HG03045 (cell line): Measurements from ENCODE around the gene LITAFD.

Experiments
- ATAC-seq: cut with Tn5 transposase; IDR thresholded peaks from one replicate; pipeline ENCODE4 v1.9.1; 2021; ENCODE audit warnings: mild to moderate bottlenecking, moderate library complexity; ENCODE audit not compliant: unreplicated experiment

The LITAFD gene

DNA sequence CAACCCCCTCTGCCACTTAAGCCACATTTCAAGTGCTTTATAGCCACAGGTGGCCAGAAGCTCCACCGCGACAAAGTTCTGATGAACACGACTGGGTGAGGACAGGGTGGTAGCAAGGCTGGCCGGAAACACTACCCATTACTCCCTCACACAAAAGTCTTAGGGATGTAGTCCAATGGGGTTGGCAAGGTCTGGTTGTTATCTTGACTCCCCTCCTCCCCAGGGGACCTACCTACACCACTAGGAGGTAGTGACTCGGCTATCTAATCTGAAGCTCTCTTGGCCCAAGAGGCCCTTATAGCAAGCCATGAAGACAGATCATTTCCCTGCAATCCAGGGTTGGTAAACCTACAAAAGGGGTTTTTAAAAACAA lies 8.4 kb downstream of the LITAFD start:
- no peak for ATAC-seq

DNA sequence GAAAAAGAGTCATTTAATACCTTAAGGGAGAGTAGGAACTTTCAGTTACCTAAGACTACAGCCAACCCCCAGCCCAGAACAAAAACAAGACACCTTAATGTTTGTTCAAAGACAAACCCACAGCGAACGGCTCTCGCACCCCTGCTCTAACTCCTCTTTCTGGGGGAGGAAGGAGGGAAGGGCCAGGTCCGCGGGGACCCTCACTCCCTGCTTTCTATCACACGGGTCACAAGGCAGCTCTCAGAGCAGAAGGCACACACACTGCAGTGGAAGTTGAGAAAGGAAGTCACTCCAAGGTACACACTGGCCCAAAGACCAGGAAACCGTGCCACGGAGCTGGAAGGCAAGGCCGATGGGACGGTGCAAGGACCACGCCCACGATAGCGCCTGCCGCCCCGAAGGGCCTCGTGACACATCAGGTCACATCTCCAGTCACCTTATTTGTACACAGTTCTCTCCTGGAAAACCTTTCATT lies 10.0 kb downstream of the LITAFD start:
- ATAC-seq, result peak; percentile 29

GRCh38 chr16:8893426-8893825 lies 11.3 kb downstream of the LITAFD start:
- no peak for ATAC-seq

DNA sequence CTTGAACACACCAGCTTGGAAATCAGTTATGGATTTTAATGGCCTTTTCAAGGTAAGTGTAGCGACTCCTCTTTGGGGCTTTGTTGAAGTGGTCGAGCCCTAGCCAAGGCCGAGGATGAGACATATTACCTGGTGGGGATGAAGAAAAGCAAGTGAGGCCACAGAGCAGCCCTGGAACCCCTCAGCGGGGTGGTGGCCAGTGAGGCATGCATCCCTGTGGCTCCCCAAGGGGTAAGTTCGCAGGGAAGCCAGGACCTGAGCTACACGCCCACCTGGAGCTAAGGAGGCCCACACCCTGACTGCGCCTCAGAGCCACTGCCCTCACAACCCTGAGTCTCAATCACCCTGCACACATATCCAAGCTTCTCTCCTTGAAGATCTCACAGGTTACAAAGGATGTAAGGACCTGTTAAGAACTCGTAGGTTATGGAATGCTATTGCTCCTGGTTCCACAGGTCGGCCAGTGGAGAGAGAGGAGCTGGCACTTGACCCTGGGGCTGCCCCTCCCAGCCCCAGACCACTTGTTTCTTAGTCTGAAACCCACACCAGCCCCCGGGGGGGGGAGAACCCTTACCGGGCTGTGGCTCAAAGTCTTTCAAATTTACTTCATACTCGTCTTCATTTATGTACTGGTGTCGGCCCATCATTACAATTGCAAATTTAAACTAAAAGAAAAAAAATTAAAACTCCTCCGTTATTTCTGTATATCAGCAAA lies 12.0 kb downstream of the LITAFD start:
- ATAC-seq, result no peak

GRCh38 chr16:8894736-8895334 lies 12.7 kb downstream of the LITAFD start:
- ATAC-seq, result no peak

DNA sequence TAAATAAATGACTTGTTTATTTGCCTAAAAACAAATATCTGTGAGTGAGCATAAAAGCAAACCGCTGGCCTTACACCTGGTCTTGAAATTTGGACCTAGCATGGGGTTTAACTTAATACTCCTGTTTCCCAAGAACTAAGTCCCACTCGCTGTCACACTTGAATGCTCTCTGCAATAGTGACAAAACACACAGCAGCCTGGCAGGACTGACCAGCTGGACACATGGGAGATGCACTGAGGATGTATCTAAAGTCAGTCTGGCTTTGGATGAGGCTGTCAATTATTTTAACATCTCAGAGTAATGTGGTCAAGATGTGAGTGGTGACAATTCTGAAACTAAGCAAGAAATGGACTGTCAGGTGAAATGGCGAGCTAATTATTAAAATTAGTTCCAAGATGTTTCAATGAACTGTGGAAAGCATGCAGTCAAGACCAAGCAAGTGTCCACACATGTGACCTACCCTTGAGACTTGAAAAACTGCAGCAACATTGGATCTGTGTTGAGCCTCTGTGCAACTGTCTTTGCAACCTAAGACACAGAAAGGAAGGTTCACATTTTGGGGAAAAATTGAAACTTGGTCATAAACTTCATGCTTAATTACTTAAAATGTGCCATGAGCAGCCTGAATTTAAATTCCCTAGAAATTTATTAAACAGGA lies 16.6 kb downstream of the LITAFD start:
- ATAC-seq, result no peak

GRCh38 chr16:8899709-8900317 lies 17.7 kb downstream of the LITAFD start:
- ATAC-seq, result no peak

- no peak for ATAC-seq
Measured at GRCh38 chr16:8900343-8900742, 18.2 kb downstream of the LITAFD start.

DNA sequence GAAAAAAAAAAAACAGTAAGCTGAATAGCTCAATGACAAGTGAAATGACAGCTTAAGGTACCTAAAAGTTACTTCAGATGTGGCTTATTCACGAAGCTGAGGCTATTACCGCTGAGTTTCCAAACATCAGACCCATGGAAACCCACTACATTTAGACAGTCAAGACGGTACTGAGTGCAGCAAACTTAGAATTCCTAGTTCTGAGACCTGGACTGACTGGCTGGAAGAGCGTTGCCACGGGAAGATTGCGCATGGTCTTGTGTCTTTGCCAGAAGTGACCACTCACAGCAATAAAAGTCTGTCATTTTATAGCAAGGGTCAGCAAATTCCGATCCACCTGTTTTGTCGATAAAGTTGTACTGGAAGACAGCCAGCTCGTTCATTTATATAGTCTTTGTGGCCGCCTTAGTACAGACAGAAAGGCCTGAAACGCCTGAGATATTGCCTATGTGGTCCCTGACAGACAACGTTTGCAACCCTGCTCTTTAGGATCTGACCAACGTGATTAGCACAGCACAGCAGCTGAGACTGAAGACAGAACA lies 19.2 kb downstream of the LITAFD start:
- ATAC-seq, result no peak

DNA sequence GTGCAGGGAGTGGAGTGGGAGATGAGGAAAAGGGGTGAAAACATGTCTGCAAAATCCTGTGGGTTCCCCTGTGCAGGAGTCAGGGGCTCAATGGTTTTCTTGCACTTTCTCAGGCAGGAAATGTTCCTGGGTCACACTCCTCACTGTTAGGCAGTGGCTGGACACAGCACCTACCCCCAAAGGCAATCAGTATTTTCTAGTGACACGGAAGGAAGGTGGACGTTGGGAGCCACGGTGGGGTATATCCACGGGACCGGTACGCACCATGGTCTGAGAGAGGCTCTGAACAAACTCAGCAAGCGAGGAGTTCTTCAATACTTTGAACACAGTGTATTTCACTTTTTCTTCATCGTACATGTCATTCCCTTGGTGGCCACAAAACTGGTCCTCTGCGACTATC lies 20.9 kb downstream of the LITAFD start:
- ATAC-seq, result no peak

- ATAC-seq, result no peak
Measured at GRCh38 chr16:8904018-8904430, 21.9 kb downstream of the LITAFD start.

DNA sequence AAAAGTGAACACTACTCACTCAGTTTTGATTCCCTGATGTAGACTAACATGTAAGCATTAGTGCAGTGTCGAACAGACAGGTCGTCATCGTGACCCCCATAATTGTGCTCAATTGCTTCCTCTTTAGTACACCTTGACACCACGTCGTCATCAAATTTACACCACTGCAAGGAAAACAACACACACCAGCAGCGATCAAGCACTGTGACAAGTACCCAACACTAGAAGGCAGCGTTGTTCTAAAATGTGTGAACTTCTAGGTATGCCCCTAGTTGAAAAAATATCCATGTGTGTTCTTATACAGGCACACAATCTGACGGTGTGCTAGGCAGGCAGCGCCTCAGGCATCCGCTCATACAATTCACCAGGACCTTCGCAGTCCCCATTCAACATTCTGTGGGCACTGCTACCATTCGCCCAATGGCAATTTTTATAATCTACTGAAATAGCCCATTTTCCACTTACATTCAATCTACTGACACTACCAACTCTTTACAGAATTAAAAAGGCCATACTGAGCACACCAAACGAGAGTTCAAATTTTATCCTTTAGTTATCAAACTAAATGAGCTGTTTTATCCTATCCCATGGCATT lies 23.1 kb downstream of the LITAFD start:
- no peak for ATAC-seq

GRCh38 chr16:8905795-8906591 lies 23.8 kb downstream of the LITAFD start:
- no peak for ATAC-seq

GRCh38 chr16:8907096-8907495 lies 24.9 kb downstream of the LITAFD start:
- ATAC-seq, result no peak

DNA sequence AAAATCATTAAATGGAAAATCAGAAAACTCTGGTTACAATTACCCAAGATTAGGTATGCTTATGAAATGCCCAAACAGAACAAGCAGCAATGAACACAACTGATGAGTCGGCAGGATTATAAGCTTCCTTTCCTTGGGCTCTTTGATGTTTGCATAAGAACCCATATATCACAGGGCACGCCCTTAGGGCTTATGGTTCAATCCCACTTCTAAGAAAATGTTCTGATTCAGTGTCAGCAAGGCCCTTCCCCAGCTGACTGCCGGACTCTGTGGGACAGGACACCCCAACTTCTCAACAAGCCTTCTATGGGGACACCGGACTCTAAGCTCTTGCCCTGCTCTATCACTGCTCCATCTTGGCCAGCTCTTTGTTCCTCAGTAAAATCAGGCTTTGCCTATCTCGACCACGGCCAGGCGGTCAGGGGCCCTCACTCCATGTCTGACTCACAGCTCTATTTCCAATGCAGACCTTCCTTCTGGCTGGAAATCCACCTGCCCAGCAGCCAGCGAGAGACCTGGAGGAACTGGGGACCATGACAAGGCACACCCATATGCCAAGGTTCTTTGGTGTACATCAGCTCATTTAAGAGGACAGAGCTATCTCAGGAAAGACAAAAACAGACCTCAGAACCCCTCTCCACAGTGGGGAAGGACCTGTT lies 26.8 kb downstream of the LITAFD start:
- ATAC-seq, result no peak

GRCh38 chr16:8910811-8911210 lies 28.7 kb downstream of the LITAFD start:
- ATAC-seq, result no peak

- ATAC-seq, result no peak
Measured at GRCh38 chr16:8912793-8913192, 30.6 kb downstream of the LITAFD start.

DNA sequence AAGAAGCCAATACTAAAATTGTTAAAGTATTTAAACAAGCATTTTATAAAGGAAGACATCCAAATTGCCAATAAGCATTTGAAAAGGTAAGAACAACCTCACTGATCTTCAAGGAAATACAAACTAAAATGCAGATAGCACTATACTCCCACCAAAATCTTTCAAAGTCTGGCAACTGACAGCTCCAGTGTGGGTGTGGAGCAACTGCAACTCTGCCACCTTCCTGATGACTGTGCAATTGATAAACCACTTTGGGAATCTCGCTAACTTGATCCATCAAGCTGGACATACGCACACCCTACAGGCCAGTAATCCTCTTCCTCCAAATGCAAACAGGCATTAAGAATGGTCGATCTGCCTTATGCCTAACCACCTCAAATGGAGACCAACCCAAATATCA lies 31.9 kb downstream of the LITAFD start:
- ATAC-seq, result no peak

DNA sequence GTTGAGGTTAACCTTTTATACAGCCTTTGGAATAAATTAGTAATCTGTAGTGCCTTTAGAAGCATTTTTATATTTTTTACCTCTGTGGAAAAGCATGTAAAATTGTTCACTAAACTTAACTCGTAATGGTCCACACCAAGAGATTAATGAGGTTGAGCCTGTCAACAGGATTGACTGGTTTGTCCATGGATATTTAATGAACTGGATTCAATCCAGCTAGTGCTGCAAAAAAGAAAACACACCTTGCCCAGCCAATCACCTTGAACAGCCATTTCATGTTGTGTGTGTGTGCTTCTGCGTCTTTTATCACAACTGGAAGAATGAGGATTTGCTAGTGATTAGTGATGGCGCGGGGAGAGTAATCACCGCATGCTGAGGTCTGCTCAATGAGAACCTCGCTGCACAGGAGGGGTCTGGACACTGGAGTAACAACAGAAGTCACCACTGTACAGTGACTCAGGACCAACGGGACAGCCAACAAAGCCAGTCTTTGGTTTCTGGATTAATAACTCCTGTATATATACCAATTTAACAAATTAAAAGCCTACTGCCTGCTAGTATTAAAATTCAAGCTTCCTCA lies 33.7 kb downstream of the LITAFD start:
- no peak for ATAC-seq
